Measurements from ENCODE around the gene PRAC2.

Gene PRAC2

DNA sequence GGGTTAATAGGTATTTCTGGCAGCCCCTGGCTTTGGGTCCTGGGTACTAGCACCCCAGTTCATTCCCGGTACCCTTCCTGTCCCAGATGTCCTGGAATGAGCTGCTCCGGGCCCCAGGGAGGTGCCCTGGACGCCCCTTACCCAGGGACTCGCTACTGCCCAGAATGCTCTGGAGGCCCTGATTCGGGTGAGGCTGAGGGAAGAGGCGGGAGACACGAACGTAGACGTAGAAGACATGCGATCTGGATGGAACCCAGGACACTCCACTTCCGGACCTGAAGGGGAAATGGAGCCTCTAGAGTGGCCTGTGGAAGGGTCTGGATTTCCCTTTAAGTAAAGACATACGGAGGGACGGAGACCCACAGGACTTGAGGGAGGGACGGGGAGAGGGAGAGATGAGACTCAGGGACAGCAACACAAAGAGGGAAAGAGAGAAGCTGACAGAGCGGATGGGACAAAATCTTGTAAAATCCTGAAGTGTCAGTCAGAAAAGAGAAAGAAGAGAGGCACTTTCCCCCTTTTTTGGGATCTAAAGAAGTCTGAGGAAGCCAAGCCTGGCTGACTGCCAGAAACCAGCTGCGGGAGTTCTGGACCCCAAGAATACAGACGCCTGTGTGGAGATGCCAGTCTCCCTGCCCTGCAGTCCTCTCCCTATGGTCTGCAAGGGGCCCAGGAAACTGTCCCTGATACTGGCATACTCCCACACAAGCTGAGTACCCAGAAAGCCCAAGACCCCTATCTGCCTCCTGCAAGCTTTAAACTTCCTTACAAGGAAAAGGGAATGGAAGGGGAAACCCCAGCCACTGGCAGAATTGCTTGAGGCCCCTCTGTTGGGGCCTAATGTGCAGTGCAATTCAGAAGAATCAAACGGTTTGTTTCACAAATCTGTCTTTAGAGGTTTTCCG, 6.6 kb downstream of the PRAC2 start:
- no peak overlapping the region for H3K4me3 ChIP-seq (ENCODE audit: low read depth in 1 of 2, low read length in 2 of 2)
- H3K36me3 ChIP-seq (ENCODE audit: insufficient read depth, low read length), result no peaks in the 10 kb centered on the region
- H3K27ac ChIP-seq (ENCODE audit: low read depth, low read length), result no peak overlapping the region
- H3K4me1 ChIP-seq (ENCODE audit: insufficient read depth, low read length), result peaks cover 21% of the 10 kb centered on the region
- no peaks in the 10 kb centered on the region for H3K9me3 ChIP-seq (ENCODE audit: low read length)
- no peak overlapping the region for H3K9ac ChIP-seq (ENCODE audit: low read length)
- H3K27me3 ChIP-seq (ENCODE audit: control insufficient read depth in 1 of 2, insufficient read depth in 2 of 2, low read length in 2 of 2), result peaks cover 93 to 100% of the 10 kb centered on the region in 2 donors

DNA sequence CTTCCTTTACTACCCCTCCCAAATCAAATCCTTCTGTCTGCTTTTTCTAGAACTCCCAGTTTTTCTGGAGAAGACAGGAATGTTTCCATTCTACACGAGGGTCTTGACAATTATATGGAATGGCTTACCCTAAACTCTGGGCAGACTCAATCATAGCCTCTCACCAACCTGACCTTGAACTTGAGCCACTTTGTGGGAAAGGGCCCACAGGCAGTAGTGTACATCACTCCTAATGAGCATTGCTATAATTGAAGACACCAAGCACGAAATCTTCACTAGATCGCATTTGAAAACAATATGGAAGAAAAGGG, 7.2 kb downstream of the PRAC2 start:
- Histone ChIP-seq H3K27ac (ENCODE audit: low read depth, low read length) (no peak overlapping the region), H3K4me1 (ENCODE audit: insufficient read depth, low read length) (peaks cover 15% of the 10 kb centered on the region), H3K9ac (ENCODE audit: low read length) (no peak overlapping the region), H3K27me3 (ENCODE audit: control insufficient read depth in 1 of 2, insufficient read depth in 2 of 2, low read length in 2 of 2) (peaks cover 94 to 100% of the 10 kb centered on the region in 2 donors), H3K36me3 (ENCODE audit: insufficient read depth, low read length) (no peaks in the 10 kb centered on the region), H3K4me3 (ENCODE audit: low read depth in 1 of 2, low read length in 2 of 2) (no peak overlapping the region), H3K9me3 (ENCODE audit: low read length) (no peaks in the 10 kb centered on the region)

DNA sequence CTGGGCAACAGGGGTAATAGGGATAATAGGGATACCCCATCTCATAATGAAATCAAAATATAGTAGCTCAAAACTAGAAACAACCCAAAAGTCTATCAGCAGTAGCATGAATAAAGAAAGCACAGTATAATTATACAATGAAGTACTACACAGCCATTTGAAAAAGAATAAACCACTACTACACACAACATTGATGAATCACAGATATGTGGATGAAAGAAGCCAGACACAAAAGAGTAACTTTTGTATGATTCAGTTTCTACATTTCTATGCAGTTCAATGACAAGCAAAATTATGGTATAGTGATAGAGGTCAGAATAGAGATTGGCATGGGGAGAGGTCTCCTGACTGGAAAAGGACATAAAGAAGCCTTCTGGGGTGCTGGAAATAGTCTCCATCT, 8.4 kb downstream of the PRAC2 start:
- Histone ChIP-seq H3K4me1 (ENCODE audit: insufficient read depth, low read length) (peaks cover 14% of the 10 kb centered on the region), H3K27ac (ENCODE audit: low read depth, low read length) (no peak overlapping the region), H3K9me3 (ENCODE audit: low read length) (no peaks in the 10 kb centered on the region), H3K27me3 (ENCODE audit: control insufficient read depth in 1 of 2, insufficient read depth in 2 of 2, low read length in 2 of 2) (peaks cover 94 to 99% of the 10 kb centered on the region in 2 donors), H3K9ac (ENCODE audit: low read length) (no peak overlapping the region), H3K4me3 (ENCODE audit: low read depth in 1 of 2, low read length in 2 of 2) (no peak overlapping the region), H3K36me3 (ENCODE audit: insufficient read depth, low read length) (no peaks in the 10 kb centered on the region)

GRCh38 chr17:48732688-48733629, 10.0 kb downstream of the PRAC2 start:
- H3K36me3 ChIP-seq (ENCODE audit: insufficient read depth, low read length), result no peaks in the 10 kb centered on the region
- no peak overlapping the region for H3K9ac ChIP-seq (ENCODE audit: low read length)
- no peak overlapping the region for H3K27ac ChIP-seq (ENCODE audit: low read depth, low read length)
- no peaks in the 10 kb centered on the region for H3K9me3 ChIP-seq (ENCODE audit: low read length)
- H3K27me3 ChIP-seq (ENCODE audit: control insufficient read depth in 1 of 2, insufficient read depth in 2 of 2, low read length in 2 of 2), result peaks cover 91 to 99% of the 10 kb centered on the region in 2 donors
- peaks cover 14% of the 10 kb centered on the region for H3K4me1 ChIP-seq (ENCODE audit: insufficient read depth, low read length)
- H3K4me3 ChIP-seq (ENCODE audit: low read depth in 1 of 2, low read length in 2 of 2), result no peak overlapping the region

DNA sequence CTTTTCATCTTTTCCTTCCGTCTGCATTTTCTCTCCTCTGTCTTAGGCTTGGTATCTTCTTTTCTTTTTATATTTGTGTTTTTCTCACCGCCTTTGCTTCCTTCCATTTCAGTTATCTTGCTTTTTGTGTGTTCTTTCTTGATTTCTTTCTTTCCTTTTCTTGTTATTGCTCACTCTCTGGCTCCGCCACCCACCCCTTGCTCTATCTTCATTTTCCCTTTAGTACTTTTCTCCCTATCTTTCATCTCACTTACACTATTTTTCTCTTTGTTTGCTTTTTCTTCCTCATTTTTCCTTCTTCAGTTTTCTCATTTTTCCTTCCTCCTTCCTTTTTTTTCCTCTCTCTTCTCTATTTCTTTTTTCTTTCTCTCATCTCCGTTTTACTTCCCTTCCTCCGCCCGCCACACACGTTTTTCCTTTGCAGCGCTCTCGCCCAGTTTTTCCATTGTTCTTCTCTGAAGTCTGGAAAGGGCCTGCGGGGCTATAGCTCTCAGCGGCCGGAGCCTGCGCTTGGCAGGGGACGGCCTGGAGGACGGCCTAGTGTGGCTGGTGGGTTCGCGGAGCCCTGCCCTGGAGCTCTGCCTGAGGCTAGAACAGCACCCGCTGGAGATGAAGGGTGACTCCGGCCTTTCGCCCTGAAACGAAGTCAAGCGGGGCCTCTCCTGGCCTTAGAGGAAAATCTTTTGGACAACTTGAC, 10.8 kb downstream of the PRAC2 start:
- Histone ChIP-seq H3K27ac (ENCODE audit: low read depth, low read length) (no peak overlapping the region), H3K9me3 (ENCODE audit: low read length) (no peaks in the 10 kb centered on the region), H3K4me3 (ENCODE audit: low read depth in 1 of 2, low read length in 2 of 2) (no peak overlapping the region), H3K9ac (ENCODE audit: low read length) (no peak overlapping the region), H3K4me1 (ENCODE audit: insufficient read depth, low read length) (peaks cover 10% of the 10 kb centered on the region), H3K27me3 (ENCODE audit: control insufficient read depth in 1 of 2, insufficient read depth in 2 of 2, low read length in 2 of 2) (peaks cover 91 to 99% of the 10 kb centered on the region in 2 donors), H3K36me3 (ENCODE audit: insufficient read depth, low read length) (no peaks in the 10 kb centered on the region)

- H3K4me1 ChIP-seq (ENCODE audit: insufficient read depth, low read length), result peaks cover 5% of the 10 kb centered on the region
- H3K27ac ChIP-seq (ENCODE audit: low read depth, low read length), result no peak overlapping the region
- H3K36me3 ChIP-seq (ENCODE audit: insufficient read depth, low read length), result no peaks in the 10 kb centered on the region
- H3K9me3 ChIP-seq (ENCODE audit: low read length), result no peaks in the 10 kb centered on the region
- H3K4me3 ChIP-seq (ENCODE audit: low read depth in 1 of 2, low read length in 2 of 2), result no peak overlapping the region
- peaks cover 92 to 98% of the 10 kb centered on the region in 2 donors for H3K27me3 ChIP-seq (ENCODE audit: control insufficient read depth in 1 of 2, insufficient read depth in 2 of 2, low read length in 2 of 2)
- no peak overlapping the region for H3K9ac ChIP-seq (ENCODE audit: low read length)
These were observed 11.5 kb downstream of the PRAC2 start for GRCh38 chr17:48734333-48735061.

DNA sequence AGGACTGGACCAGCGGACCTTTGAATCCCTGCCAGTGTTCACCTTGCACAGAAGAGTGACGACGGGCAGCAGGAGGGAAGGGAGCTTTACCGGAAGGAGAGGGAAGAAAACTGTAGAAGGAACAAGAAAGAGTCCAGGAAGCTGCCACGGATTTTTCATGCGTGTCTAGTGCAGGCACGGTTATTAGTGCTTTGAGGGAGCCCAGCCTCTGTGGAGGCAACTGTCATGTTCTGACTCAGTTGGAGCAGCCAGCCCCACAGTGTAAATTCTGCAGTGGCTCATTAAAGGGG, 12.0 kb downstream of the PRAC2 start:
- peaks cover 3% of the 10 kb centered on the region for H3K4me1 ChIP-seq (ENCODE audit: insufficient read depth, low read length)
- H3K36me3 ChIP-seq (ENCODE audit: insufficient read depth, low read length), result no peaks in the 10 kb centered on the region
- no peaks in the 10 kb centered on the region for H3K9me3 ChIP-seq (ENCODE audit: low read length)
- no peak overlapping the region for H3K4me3 ChIP-seq (ENCODE audit: low read depth in 1 of 2, low read length in 2 of 2)
- no peak overlapping the region for H3K9ac ChIP-seq (ENCODE audit: low read length)
- H3K27ac ChIP-seq (ENCODE audit: low read depth, low read length), result no peak overlapping the region
- peaks cover 87 to 98% of the 10 kb centered on the region in 2 donors for H3K27me3 ChIP-seq (ENCODE audit: control insufficient read depth in 1 of 2, insufficient read depth in 2 of 2, low read length in 2 of 2)

DNA sequence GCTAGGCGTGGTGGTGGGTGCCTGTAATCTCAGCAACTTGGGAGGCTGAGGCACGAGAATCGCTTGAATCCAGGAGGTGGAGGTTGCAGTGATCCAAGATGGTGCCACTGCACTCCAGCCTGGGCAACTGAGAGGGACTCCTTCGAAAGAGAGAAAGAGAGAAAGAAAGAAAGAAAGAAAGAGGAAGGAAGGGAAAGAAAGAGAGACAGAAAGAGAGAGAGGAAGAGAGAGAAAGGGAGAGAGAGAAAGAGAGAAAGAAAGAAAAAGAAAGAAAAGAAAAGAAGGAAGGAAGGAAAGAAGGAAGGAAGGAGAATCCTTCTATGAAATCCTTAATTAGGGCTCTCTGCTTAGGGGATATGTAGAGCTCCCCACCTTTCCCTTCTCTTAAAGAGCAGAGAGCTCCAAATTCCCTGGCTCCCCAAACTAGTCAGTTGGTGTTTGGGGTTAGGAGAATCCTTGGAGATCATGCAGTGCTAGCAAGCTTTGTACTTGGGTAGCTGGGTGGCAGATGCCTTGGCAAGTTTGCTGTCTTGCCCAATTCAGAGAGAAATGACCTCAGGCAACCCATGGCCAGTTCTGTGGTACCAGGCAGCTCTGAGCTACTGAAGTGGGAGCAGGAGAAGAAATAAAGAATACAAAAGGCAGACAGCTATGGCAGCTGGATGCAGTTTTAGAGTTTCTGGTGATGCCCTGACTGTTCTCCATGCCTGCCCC, 14.5 kb downstream of the PRAC2 start:
- H3K27me3 ChIP-seq (ENCODE audit: control insufficient read depth in 1 of 2, insufficient read depth in 2 of 2, low read length in 2 of 2), result peaks cover 88 to 98% of the 10 kb centered on the region in 2 donors
- no peaks in the 10 kb centered on the region for H3K9me3 ChIP-seq (ENCODE audit: low read length)
- H3K9ac ChIP-seq (ENCODE audit: low read length), result no peak overlapping the region
- H3K4me1 ChIP-seq (ENCODE audit: insufficient read depth, low read length), result peaks cover 3% of the 10 kb centered on the region
- H3K36me3 ChIP-seq (ENCODE audit: insufficient read depth, low read length), result no peaks in the 10 kb centered on the region
- H3K4me3 ChIP-seq (ENCODE audit: low read depth in 1 of 2, low read length in 2 of 2), result no peak overlapping the region
- no peak overlapping the region for H3K27ac ChIP-seq (ENCODE audit: low read depth, low read length)

DNA sequence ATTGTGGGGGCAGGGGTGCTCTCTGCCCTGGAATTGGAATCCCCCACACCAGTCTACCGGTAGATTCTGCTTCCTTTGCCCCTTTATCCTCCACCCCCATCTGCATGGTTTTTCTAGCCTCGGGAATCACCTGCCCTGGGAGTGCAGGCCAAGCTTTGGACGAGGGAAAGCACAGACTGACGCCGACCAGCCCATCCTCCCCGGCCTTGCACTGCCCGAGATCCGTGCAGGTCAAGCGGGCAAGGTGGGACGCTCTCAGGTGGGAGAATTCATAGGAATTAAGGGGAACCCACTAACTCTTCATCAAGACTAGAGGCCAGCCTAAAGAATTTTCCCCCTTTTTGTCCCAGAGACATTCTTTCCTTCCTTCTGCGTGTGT, 15.4 kb downstream of the PRAC2 start:
- Histone ChIP-seq H3K36me3 (ENCODE audit: insufficient read depth, low read length) (no peaks in the 10 kb centered on the region), H3K27ac (ENCODE audit: low read depth, low read length) (no peak overlapping the region), H3K4me1 (ENCODE audit: insufficient read depth, low read length) (peaks cover under 1% of the 10 kb centered on the region), H3K9ac (ENCODE audit: low read length) (no peak overlapping the region), H3K27me3 (ENCODE audit: control insufficient read depth in 1 of 2, insufficient read depth in 2 of 2, low read length in 2 of 2) (peaks cover 89 to 96% of the 10 kb centered on the region in 2 donors), H3K9me3 (ENCODE audit: low read length) (no peaks in the 10 kb centered on the region), H3K4me3 (ENCODE audit: low read depth in 1 of 2, low read length in 2 of 2) (no peak overlapping the region)

DNA sequence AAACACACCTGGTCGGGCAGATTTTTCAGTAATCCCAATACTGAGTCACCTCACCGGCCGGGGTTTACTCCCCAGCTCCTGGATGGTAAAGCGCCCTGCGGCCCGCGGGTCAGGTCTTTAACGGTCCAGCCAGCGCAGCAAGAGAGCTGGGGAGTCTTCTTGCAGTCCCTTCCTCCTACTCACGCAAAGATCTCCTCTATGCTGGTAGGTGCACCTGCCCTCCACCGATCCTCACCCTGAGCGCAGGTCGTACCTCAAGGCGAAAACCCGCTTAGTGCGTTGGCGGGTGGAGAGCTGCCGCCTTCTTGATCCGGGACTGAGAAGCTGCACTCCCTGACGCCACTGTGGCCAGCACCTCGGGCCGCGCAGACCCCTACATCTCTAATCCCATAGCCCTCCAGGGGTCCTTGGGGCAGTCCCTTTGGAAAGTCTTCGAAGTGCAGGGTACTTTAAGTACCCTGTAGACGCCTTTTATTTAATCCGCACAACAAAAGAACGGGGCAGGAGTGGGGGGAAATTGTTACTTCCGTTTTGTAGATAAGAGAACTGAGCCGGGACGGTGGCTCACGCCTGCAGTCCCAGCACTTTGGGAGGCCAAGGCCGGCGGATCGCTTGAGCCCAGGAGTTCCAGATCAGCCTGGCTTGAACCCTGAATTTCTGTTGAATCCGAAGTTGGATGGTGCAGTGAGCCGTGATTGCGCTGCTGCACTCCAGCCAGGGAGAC, 16.0 kb downstream of the PRAC2 start:
- Histone ChIP-seq H3K4me3 (ENCODE audit: low read depth in 1 of 2, low read length in 2 of 2) (no peak overlapping the region), H3K9ac (ENCODE audit: low read length) (no peak overlapping the region), H3K36me3 (ENCODE audit: insufficient read depth, low read length) (no peaks in the 10 kb centered on the region), H3K27ac (ENCODE audit: low read depth, low read length) (no peak overlapping the region), H3K9me3 (ENCODE audit: low read length) (no peaks in the 10 kb centered on the region), H3K27me3 (ENCODE audit: control insufficient read depth in 1 of 2, insufficient read depth in 2 of 2, low read length in 2 of 2) (peaks cover 89 to 96% of the 10 kb centered on the region in 2 donors), H3K4me1 (ENCODE audit: insufficient read depth, low read length) (no peaks in the 10 kb centered on the region)
